GM10266 (cell line): ENCODE data around the gene CBX5.

Source experiments
- DNase-seq: peaks from one replicate; pipeline ENCODE4 v3.0.0; 2012; ENCODE audit errors: extremely low spot score
- CTCF ChIP-seq: IDR thresholded peaks from 2 replicates; pipeline ENCODE4 v1.5.1; 2012; ENCODE audit warnings: mild to moderate bottlenecking, low read depth; ENCODE audit not compliant: control insufficient read depth, insufficient read depth; ENCODE audit errors: missing control alignments

CBX5 gene

GRCh38 chr12:54299515-54300224, 19.7 kb upstream of the CBX5 start:
- DNase-seq, result no peak
- TF ChIP-seq CTCF, result no peak

- DNase-seq, result no peak
- no peak for TF ChIP-seq CTCF
Observed at GRCh38 chr12:54298904-54299303, 19.0 kb upstream of the CBX5 start.

GRCh38 chr12:54296393-54297099, 16.6 kb upstream of the CBX5 start:
- DNase-seq, result no peak

DNA sequence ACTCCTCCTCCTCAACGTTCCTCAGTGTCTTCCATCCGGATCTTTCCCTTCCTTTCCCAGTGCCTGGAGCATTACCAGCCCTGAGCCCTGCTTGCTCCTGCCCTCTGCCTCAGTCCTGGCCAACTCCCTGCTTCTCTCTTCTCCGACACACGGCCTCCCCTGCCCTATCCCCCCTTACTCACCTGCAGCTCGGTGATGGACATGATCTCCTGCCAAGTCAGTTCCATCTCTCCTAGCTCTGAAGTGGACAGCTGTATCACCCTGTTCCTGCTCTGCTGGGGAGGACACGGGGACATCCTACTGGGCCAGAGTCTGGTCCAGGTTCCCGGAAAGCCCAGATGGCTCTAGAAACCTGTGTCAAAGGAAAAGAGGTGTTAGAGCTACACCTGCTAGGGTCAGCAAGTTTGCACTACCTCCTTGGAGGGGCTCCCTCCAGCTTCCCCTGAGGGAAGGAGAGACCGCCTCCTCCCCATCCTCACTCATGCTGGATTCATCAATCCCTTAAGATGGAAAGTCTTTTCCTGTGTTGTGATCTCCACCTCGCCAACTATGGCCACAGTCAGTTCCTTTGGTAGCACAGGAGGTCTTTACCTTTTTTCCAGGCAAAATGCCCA, 15.1 kb upstream of the CBX5 start:
- no peak for DNase-seq

More at GRCh38 chr12:54296393-54297099, 16.6 kb upstream of the CBX5 start:
- TF ChIP-seq CTCF, result no peak

DNA sequence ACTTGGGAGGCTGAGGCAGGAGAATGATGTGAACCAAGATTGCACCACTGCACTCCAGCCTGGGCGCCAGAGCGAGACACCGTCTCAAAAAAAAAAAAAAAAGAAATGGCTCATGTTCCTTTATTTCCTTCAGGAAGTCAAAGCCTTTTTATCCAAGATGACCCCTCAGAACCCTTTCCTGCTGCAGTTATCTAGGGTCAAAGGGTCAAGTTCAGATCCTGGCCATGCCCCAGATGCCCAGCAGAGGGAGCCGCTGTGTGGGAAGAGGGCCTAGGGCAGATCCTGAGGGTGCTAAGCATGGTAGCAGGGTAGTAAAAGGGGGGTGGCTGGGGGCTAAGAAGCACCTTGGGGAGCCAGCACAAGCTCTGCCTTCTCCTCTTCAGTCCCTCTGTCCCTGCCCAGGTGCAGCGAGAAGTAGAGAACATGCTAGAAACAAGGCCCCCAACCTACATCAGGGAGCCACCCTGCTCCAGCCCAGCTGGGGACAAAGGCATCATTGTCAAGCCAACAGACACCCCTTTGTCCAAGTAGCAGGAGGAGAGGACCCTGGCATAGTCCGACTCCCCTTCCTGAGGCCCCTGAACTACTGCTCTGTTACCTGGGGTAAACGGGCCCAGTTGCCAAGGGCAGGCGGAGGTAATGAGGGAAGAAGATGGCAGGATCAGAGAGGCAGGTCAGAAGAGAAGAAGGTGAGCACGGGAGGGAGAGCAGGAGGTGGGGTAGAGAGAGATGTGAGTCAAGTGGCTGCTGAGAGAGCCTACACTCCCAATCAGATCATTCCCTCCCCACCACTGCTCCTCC, 14.4 kb upstream of the CBX5 start:
- DNase-seq, result peak; percentile 65
- TF ChIP-seq CTCF, result peak; percentile 88

More for the DNA sequence above, 15.1 kb upstream of the CBX5 start:
- no peak for TF ChIP-seq CTCF

DNA sequence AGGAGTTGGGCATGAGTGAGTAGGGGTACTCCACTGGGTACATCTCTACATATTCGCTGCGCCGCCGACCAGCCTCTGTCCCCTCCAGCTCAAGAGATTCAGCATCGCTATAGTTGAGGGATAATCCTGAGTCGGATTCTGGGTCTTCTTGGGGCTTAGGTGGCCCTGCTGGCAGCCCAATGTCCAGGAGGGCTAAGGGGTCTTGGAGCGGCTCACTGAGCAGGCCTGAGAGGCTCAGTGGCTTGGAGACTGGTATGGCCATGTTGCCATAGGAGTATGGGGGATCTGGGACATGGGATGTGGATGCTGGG, 13.0 kb upstream of the CBX5 start:
- no peak for DNase-seq
- no peak for TF ChIP-seq CTCF
